ENCODE results near the gene NIN.

NIN gene

GRCh38 chr14:50790589-50790988 lies 40.4 kb downstream of the NIN start:
- DNase-seq (ENCODE audit: low read depth) = no peak

- no peak for DNase-seq (ENCODE audit: low read depth)
These were observed 44.1 kb downstream of the NIN start for GRCh38 chr14:50786751-50787464.

GRCh38 chr14:50785457-50786063 lies 45.4 kb downstream of the NIN start:
- DNase-seq (ENCODE audit: low read depth) = no peak

- no peak for DNase-seq (ENCODE audit: low read depth)
These were observed 46.1 kb downstream of the NIN start for GRCh38 chr14:50784683-50785456.

- DNase-seq (ENCODE audit: low read depth) = no peak
These were observed 47.4 kb downstream of the NIN start for GRCh38 chr14:50783563-50783962.

GRCh38 chr14:50780393-50780792 lies 50.6 kb downstream of the NIN start:
- no peak for DNase-seq (ENCODE audit: low read depth)

GRCh38 chr14:50778721-50779483 lies 52.1 kb downstream of the NIN start:
- no peak for DNase-seq (ENCODE audit: low read depth)

GRCh38 chr14:50776522-50776921 lies 54.4 kb downstream of the NIN start:
- no peak for DNase-seq (ENCODE audit: low read depth)

GRCh38 chr14:50775357-50775756 lies 55.6 kb downstream of the NIN start:
- peak; percentile 74 for DNase-seq (ENCODE audit: low read depth)

- DNase-seq (ENCODE audit: low read depth) = no peak
These were observed 56.3 kb downstream of the NIN start for GRCh38 chr14:50774542-50775267.

GRCh38 chr14:50773632-50774541 lies 57.1 kb downstream of the NIN start:
- peak; percentile 59 for DNase-seq (ENCODE audit: low read depth)

GRCh38 chr14:50772412-50772811 lies 58.5 kb downstream of the NIN start:
- no peak for DNase-seq (ENCODE audit: low read depth)

GRCh38 chr14:50770586-50770985 lies 60.4 kb downstream of the NIN start:
- DNase-seq (ENCODE audit: low read depth) = no peak

GRCh38 chr14:50769863-50770500 lies 61.0 kb downstream of the NIN start:
- no peak for DNase-seq (ENCODE audit: low read depth)

- no peak for DNase-seq (ENCODE audit: low read depth)
These were observed 62.3 kb downstream of the NIN start for GRCh38 chr14:50768680-50769079.

- DNase-seq (ENCODE audit: low read depth) = no peak
These were observed 64.5 kb downstream of the NIN start for GRCh38 chr14:50766338-50766886.

- peak; percentile 76 for DNase-seq (ENCODE audit: low read depth)
These were observed 67.5 kb downstream of the NIN start for GRCh38 chr14:50763382-50764007.

- DNase-seq (ENCODE audit: low read depth) = no peak
These were observed 68.0 kb downstream of the NIN start for GRCh38 chr14:50762931-50763300.

Data from fibroblast of the conjunctiva (primary cell).